ENCODE measurements around the gene AIG1.
"Not testable (repeated sequence)": the region's sequence is repeated elsewhere in the genome, so short reads cannot be mapped to it uniquely, and the experiment has no call there.

The AIG1 gene

DNA sequence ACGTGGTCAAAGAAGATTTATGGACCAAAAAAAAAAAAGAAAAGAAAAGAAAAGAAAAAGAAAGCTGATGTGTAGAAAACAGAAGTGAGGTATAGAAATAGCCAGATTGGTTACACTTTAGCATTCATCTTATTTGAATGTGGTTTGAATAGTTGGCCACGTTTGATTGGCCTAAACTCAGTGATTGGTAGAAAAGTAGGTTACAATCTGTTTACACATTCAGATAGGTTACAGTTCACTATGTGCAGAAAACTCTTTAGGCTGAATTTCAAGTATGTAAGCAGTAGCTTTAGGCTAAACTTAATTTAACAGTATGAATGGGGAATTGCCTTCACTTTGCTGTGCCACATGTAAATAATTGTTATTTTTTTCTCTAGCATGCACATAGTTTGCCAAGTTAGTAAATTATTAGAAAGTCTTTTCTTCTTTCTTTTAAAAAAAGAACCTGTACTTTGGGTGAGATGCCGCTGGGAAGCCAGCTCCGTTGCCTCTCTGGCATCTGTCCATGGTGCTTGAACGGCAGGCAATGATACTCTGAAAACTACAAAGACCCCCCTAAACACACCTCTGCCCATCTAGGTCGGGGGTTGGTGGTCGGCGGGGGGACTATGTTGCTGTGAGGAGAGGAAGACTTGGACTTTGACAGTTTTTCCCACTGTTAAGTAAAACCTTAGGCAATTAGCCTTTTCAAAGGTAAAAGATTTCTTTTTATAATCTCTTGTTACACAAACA lies 173.0 kb downstream of the AIG1 start:
- no peak for DNase-seq (ENCODE audit: low read depth)

GRCh38 chr6:143234734-143235133 lies 174.0 kb downstream of the AIG1 start:
- DNase-seq (ENCODE audit: low read depth) = no peak

GRCh38 chr6:143236151-143236798 lies 175.6 kb downstream of the AIG1 start:
- no peak for DNase-seq (ENCODE audit: low read depth)

DNA sequence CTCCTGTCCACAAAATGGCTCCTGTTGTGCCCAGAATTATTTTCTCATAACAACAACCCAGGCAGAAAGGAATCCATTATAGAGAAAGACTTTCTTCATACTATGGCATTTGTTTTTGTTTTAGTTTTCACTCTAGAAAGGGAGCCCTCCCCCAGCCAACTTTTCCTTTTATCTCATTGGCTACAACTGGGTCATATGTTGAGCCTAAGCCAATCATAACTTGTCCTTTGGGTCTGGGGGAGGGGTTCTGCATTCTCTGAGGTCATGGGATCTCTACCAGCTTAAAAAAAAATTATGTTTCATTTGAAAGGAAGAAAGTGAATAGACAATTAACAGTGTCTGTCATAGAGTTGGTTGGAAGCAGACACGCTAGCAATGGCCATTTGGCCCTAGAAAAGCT lies 177.6 kb downstream of the AIG1 start:
- DNase-seq (ENCODE audit: low read depth) = no peak

DNA sequence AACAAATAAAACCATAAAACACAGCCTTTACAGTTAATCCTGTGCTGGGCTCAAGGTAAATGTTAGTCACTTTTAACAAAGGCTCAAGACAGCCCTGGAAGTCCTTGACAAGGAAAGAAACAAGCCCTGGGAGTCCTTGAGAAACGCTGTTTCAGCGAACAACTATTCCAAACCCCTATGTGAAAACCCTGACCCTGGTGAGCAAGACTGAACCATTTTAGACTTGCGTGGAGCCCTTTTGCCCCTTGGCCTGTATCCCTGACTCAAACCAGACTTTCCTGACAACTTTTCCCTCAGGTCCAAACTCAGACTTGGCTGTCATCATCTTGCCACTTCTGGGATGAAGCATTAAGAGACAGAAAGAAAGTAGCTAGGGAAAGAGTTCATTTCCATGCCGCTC lies 180.4 kb downstream of the AIG1 start:
- DNase-seq (ENCODE audit: low read depth) = no peak

DNA sequence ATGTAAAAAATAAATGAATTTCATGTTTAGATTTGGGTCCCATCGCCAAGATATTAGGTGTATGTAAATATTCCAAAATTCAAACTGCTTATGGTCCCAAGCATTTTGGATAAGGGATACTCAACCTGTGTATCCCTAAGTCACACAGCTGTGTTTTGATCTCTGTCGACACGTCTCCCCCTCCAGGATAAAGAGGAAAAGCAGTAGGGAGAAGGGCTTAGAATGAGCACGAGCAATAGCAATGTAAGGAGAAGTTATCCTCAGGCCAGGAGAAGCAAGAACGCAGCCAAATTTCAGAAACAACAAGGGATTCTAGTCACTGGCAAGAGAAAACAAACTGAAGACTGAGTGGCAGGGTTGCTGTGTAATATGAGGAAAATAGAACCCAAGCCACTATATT lies 181.2 kb downstream of the AIG1 start:
- DNase-seq (ENCODE audit: low read depth) = no peak

GRCh38 chr6:143243786-143244185 lies 183.1 kb downstream of the AIG1 start:
- DNase-seq (ENCODE audit: low read depth) = no peak

DNA sequence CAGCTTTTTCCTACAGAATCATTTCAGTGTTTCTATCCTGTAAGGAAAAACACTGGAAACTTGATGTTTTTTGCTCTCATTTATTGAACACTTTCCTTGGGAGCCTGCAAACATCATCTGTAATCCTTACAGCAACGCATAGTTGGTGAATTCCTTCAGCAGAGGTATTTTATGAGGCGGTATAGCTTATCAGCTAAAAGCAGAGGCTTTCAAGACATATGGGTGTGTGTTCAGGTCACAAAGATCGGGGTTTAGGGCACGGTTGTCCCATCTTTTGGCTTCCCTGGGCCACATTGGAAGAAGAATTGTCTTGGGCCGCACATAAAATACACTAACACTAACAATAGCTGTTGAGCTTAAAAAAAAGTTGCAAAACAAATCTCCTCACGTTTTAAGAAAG lies 185.0 kb downstream of the AIG1 start:
- no peak for DNase-seq (ENCODE audit: low read depth)

DNA sequence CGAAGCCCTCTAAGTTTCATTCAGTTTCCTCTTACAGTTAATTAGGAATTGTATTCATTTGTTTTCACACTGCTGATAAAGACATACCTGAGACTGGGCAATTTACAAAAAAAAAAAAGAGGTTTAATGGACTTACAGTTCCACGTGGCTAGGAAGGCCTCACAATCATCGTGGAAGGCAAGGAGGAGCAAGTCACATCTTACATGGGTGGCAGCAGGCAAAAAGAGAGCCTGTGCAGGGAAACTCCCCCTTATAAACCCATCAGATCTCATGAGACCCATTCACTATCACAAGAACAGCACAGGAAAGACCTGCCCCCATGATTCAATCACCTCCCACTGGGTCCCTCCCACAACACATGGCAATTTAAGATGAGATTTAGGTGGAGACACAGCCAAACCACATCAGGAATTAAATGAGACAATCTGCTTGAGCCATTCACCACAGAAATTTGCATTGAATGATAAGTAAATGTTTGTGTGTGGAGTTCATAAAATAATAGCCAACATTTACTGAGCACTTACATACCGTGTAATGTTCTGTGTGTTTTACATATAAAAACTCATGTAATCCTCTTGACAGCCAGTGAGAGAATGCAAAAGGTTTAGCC lies 185.6 kb downstream of the AIG1 start:
- not testable (repeated sequence) for DNase-seq (ENCODE audit: low read depth)

GRCh38 chr6:143247586-143247985 lies 186.9 kb downstream of the AIG1 start:
- no peak for DNase-seq (ENCODE audit: low read depth)

DNA sequence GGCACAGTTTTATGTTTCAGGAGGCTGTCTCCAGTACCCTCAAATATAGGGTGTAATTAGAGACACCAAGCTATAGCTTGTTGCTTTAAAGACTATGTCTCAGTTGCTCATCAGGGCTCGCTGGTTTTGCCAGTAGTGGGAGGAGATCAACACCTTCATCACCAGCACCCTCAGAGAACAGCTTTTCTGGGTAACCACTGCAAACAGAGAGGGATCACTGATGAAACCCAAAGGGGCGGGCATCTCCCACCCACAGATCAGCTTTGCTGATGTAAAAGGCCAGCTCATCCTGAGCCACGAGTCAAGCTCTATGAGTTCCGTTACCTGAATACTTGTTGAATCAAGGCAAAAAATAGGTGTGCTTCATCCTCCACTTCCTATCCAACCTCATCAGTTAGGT lies 187.7 kb downstream of the AIG1 start:
- no peak for DNase-seq (ENCODE audit: low read depth)

GRCh38 chr6:143251288-143251687 lies 190.6 kb downstream of the AIG1 start:
- no peak for DNase-seq (ENCODE audit: low read depth)

DNA sequence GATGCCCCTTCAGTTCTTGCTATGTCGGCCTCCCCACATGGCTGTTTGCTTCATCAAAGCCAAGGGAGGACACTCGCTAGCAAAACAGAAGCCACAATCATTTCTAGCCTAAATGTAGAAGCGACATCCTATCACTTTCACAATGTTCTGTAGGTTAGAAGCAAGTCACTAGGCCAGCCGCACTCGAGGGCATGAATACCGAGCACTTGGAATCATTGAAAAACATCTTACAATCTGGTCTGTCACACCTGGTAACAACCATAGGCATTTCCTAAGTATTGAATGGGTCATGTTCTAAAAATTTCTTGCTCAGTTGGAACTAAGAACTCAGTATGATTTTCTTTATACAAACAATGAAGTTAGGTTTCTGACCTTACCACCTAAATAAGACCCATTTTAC lies 192.3 kb downstream of the AIG1 start:
- DNase-seq (ENCODE audit: low read depth) = no peak

DNA sequence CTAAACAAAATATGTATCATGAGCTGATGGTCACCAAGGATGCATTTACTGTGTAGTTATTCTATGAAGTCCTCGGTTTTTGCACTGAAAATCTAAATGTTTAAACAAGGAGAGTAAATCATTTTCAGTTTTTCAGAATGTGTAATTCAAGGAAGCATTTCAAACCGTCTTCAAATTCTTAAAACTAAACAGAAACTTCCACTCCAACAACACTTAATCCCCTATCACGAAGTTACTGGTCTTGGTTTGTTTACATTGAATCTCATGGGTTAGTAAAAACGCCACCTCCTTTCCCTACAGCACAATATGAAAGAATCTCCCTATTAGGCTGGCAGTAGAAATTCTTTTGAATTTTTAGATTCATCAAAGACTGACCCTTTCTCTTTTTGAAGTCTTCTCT lies 192.9 kb downstream of the AIG1 start:
- DNase-seq (ENCODE audit: low read depth) = no peak

DNA sequence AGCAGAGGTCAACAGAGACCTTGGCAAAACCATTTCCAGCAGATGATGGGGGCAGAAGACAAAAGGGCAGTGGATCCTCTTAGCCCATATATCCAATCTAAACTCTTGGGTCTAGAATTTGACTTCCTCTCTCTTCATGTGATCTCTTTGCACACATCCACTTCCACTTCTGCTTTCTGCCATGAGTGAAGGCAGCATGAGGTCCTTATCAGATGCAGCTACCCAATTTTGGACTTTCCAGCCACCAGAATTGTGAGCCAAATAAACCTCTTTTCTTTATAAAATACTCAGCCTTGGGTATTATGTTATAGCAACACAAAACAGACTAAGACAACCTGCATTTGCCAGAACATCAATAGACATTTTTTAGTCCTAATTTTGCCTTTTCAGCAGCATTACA lies 198.3 kb downstream of the AIG1 start:
- DNase-seq (ENCODE audit: low read depth) = no peak

DNA sequence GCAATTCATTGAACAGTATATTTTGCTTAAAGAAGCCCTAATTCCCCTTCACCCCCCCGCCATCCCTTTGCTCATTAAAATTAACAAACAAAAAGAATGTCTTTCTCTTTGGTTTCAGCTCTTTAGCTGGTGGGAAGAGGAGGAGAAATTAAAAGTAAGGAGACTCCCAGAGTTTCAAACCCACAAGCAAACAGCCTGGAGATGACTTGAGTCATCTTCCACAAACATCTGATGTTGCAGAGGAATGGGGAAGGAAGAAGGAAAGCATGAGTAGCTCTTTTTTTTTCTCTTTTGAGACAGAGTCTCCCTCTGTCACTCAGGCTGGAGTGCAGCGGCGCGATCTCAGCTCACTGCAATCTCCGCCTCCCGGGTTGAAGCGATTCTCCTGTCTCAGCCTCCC lies 200.2 kb downstream of the AIG1 start:
- no peak for DNase-seq (ENCODE audit: low read depth)

GRCh38 chr6:143261899-143262436 lies 201.3 kb downstream of the AIG1 start:
- no peak for DNase-seq (ENCODE audit: low read depth)

DNA sequence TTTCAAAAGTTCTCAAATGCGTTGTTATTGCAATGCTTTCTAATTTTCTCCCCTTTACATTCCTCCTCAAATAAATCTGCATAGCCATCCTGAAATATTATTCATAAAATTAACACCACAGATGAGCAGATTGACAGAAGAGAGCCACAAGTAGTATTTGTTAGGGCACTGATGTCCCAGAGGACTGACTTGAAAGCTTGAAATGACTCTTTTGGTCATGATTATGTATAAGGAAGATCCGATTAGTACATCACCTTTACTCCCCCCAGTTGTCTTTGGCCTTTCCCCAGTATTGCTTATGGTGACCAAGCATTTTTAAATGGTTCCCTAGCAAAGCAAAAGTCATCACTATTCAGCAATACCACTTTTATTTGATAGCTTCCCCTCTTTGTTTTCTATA lies 202.2 kb downstream of the AIG1 start:
- DNase-seq (ENCODE audit: low read depth) = no peak

DNA sequence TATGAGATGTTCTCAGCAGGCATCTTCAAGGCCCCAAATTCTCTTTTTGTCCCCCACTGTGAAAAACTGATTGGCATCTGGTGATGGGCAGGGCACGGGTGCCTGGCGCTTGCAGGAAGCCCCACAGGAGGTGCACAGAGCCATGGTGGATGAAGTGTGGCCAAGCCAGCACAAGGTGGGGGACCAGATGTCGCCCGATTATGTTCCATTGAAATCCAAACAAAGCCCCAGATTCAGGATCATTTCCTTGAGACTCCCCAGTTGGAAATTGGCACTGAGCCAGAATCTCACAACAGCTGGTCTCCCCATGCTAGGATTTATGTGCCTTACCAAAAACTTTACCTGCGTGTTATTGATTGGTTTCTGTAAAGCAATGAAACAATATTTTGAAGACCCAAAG lies 203.7 kb downstream of the AIG1 start:
- no peak for DNase-seq (ENCODE audit: low read depth)

DNA sequence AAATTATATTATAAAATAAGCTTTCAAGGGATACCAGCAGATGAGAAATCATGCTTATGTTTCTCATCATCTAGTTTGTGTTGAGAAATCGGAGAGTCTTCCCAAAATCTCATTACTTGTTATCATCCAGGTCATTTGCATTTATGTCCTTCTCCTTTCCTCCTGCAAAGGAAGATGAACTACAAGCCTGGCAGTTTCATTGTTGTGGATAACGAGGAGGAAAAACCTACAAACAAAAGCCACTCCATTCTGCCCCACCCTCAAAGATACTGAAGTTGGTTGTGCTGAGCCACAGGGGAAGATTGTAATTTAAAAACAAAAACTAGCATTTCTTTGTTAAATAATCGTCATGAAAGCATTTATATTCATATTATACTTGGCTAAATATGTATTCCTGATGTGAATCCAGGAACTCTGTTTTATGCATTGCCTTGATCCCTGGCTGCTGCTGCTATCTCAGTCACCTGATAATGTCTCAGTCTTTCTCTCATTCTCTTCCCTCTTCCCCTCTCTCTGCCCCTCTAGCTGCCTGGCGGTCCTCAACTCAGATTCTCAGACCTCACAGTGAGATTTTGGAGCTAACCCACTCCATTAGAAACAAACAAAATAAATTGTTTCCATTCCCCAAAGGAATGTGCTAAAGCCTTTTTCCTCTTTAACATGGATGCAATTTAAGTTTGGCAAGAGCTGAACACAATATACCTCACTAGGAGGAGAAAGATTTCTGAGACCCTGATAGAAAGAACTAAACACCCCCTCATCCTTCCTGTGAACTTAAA lies 204.5 kb downstream of the AIG1 start:
- DNase-seq (ENCODE audit: low read depth) = no peak

DNA sequence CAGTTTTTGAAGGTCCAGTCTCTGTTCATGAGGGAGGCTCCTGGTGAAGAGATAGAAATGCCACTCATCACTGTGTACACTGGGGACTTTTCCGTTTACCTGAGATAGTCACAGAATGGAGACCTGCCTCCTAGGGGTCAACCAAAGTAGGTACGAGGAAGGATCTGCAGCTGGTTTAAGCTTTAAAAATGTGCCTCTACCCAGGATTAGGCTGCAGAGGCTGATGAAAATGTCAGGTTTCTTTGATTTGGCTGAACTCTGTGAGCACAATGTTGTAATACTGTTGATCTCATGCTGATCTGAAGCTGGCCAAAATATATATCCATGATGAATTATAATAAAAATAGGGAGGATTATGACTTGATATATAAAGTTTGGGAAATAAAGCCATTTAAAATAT lies 207.1 kb downstream of the AIG1 start:
- no peak for DNase-seq (ENCODE audit: low read depth)

- DNase-seq (ENCODE audit: low read depth) = no peak
Measured at GRCh38 chr6:143268439-143268838, 207.8 kb downstream of the AIG1 start.

DNA sequence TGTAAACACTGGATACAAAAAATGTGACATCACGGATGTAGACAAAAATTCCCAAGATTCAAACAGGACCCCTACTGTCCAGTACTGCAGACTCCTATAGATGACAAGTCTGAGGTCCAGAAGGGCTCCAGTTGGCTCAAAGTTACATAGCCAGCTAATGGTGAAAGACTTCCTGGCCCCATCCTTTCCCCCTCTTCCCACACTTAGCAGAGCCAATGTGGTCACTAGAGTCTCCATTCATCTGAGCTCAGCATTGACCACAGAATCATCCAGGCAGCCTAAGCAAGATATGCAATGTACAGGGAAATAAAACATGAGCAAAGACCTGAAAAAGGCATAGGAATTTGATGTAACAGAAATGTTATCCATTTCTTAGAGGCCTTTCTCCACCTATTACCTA lies 209.3 kb downstream of the AIG1 start:
- no peak for DNase-seq (ENCODE audit: low read depth)

Measured in HS-27A (cell line).